Measurements from ENCODE around the gene OBSCN.
"Not testable (repeated sequence)": the region's sequence is repeated elsewhere in the genome, so short reads cannot be mapped to it uniquely, and the experiment has no call there.

OBSCN gene

DNA sequence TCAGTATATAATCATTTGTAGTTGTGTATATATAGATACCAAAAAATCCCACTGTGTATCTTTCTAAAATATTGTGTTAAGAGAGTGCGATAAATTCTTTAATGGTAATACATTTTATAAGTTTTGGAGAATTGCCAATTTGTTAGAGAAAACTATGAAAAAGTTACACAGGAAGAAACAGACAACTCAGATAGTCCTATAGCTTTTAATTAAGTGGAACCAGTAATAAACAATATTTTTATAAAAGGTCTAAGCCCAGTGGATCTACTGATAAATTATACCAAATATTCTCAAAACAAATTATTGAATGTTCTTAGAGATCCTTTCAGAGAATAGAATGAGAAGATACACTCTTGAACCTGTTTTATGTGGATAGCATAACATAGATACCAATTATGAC lies 50.6 kb downstream of the OBSCN start:
- no peak for DNase-seq (ENCODE audit: low read depth in 2 of 2)

GRCh38 chr1:228259368-228259894 lies 51.6 kb downstream of the OBSCN start:
- DNase-seq (ENCODE audit: low read depth in 2 of 2): no peak

- DNase-seq (ENCODE audit: low read depth in 2 of 2): no peak
These were observed 52.1 kb downstream of the OBSCN start for GRCh38 chr1:228259951-228260350.

DNA sequence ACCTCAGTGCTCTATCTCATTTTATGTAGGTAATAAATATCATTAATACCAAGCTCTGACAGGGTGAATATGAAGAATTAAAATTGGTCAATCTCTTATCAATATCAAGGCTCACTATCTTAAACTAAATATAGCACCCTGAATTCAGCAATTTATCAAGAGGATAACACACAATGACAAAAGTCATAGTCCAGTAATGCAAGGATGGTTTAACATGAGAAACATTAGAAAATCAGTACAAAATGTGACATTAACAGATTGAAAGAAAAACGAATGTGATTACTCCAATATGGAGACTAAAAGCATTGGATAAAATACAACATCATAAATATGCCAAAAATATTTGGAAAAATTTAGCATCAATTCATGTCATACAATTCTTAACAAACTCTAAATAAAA lies 53.9 kb downstream of the OBSCN start:
- DNase-seq (ENCODE audit: low read depth in 2 of 2): no peak

- DNase-seq (ENCODE audit: low read depth in 2 of 2): no peak
These were observed 54.6 kb downstream of the OBSCN start for GRCh38 chr1:228262475-228262874.

DNA sequence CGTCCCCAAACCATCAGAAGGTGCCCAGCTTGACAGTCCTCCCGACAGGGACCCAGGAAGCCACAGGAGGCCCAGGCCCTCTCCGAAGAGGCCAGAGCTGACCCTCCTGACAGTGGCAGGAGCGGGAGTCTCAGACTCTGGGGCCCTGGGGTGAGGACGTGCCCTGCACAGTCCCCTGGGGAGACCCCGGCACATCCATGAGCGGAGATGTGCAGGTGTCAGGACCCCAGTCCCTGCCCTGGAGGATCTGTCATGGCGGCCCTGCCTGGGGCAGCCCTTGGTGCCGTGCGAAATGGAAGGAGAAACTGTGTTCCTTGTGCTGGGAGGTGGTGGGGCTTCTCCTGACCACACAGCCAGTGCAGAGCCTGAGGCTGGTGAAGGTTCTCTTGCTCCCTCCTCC lies 55.8 kb downstream of the OBSCN start:
- no peak for DNase-seq (ENCODE audit: low read depth in 2 of 2)

GRCh38 chr1:228264090-228264829 lies 56.4 kb downstream of the OBSCN start:
- DNase-seq (ENCODE audit: low read depth in 2 of 2): no peak

DNA sequence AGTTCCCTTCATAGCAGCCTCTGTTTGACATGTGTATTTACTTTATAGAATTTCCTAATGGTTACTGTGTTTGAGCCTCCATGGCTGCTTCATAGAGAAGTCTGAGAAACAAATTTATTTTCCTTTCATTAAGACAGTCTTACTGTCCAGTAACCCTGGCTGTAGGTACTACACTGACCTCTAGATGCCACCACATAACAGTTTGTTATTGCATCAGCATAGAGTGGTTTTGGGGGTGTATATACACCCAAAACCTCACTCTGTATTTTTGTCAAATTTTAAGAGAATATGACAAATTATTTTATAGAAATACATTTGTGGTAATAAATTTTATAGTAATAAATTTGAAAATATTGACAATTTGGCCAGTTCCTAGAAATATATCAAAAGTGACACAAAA lies 57.3 kb downstream of the OBSCN start:
- no peak for DNase-seq (ENCODE audit: low read depth in 2 of 2)

DNA sequence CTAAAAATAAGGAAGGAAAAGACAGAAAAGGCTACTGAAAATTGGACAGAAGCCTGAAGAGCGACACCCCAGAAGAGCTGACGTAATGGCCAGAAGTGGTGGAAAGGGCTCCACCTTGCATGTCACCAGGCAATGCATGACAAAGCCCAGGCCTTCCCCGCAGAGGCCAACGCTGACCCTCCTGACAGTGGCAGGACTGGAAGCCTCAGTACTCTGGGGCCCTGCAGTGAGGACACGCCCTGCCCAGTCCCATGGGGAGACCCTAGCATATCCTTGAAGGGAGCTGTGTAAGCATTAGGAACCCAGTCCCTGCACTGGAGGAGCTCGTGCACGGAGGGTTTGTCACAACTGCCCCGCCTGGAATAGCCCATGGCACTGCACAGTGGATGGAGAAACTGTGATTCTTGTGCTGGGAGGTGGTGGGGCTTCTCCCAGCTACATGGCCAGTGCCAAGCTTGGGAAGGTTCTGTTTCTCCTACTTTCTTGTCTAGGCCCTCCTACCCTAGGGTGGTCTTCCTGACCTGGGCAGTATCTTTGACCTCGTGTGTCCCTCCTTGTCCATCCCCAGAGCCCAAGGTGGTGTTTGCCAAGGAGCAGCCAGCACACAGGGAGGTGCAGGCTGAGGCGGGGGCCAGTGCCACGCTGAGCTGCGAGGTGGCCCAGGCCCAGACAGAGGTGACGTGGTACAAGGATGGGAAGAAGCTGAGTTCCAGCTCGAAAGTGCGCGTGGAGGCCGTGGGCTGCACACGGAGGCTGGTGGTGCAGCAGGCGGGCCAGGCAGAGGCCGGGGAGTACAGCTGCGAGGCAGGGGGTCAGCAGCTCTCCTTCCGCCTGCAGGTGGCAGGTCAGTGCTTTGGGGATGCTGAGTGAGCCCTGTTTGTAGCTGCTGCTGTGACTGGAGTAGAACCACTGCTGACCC lies 60.4 kb downstream of the OBSCN start:
- DNase-seq (ENCODE audit: low read depth in 2 of 2): no peak

GRCh38 chr1:228268881-228269265 lies 61.0 kb downstream of the OBSCN start:
- no peak for DNase-seq (ENCODE audit: low read depth in 2 of 2)

DNA sequence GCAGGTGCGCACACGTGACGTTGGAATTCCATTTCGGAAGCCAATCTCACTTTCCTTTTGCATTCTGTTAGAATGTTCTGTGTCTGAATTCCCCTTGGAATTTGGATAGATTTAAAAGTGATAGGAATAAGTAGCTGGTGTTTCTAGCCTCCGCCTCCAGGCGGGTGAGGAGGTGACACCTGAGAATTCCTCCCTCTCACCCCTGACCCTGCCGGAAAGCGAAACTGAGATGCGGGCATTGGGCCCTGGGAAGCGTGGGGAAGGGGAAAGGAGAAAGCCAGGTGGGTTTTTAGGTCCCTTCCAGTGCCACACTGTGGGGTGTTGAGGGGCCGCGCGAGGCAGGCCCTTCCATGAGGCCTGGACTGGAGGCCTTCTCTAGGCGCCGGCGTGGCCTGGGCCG lies 61.6 kb downstream of the OBSCN start:
- not testable (repeated sequence) for DNase-seq (ENCODE audit: low read depth in 2 of 2)

DNA sequence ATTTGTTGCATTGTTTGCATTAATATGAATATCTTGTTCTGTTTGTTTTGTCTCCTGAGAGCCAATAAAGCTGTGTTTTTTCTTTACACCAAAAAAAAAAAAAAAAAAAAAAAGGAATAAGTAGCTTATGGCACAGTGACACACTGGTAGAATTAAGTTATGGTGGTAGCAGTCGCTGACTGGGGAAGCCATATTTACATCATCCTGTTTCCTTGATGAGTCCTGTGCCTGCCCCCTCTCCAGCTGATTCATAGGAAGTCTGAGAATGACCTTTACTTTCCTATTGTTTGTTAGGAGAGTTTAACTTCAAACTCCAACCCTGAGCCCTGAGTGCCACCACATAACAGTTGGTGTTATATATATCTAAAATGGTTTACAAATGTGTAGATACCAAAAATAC lies 62.2 kb downstream of the OBSCN start:
- DNase-seq (ENCODE audit: low read depth in 2 of 2): no peak

DNA sequence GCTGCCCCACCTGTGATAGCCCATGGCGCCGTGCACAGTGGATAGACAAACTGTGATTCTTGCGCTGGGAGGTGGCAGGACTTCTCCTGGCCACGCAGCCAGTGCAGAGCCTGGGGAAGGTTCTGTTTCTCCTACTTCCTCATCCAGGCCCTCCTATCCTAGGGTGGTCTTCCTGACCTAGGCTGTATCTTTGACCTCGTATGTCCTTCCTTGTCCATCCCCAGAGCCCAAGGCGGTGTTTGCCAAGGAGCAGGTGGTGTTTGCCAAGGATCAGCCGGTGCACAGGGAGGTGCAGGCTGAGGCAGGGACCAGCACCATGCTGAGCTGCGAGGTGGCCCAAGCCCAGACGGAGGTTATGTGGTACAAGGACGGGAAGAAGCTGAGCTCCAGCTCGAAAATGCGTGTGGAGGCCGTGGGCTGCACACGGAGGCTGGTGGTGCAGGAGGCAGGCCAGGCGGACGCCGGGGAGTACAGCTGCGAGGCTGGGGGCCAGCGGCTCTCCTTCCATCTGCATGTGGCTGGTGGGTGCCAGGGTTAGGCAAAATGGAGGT lies 63.9 kb downstream of the OBSCN start:
- DNase-seq (ENCODE audit: low read depth in 2 of 2): no peak

DNA sequence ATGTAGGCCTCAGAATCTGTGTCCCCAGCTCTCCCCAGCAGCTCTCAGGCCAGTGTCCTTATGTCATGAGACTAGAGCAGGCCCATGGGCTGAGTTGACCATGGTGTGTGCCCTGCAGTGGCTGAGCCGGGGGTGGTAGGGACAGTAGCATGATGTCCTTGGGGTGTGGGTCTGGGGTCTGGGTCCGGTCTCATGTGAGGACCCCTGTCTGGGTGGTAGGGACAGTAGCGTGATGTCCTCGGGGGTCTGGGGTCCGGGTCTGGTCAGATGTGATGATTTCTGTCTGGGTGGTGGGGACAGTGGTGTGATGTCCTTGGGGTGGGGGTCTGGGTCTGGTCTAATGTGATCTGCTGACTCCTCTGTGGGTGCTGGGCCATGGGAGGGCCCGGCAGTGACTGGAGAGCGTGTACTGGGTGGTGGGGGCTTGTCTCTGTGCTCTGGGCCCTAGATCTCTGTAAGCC lies 64.5 kb downstream of the OBSCN start:
- no peak for DNase-seq (ENCODE audit: low read depth in 2 of 2)

DNA sequence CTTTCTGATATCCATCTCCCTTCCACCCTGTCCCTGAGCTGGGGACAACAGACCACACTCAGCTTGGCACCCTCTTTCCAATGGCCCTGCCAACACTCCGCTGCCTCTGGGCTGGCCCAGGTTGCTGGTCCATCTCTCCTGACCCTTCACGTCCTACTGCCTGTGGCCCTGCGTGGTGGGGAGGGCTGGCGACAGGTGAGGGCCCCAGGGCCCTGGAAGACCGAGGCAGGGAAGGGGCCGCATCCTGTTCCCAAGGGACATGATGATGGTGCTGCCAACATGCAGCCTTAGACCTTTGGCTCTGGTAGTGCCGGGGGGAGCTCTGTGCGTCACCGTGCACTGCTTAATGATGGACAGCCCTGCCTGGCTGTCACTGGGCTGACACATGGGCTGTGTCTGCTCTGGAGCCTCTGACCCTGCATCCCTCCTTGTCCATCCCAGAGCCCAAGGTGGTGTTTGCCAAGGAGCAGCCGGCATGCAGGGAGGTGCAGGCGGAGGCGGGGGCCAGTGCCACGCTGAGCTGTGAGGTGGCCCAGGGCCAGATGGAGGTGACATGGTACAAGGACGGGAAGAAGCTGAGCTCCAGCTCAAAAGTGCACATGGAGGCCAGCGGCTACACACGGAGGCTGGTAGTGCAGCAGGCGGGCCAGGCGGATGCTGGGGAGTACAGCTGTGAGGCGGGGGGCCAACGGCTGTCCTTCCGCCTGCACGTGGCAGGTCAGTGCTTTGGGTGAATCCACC lies 65.2 kb downstream of the OBSCN start:
- no peak for DNase-seq (ENCODE audit: low read depth in 2 of 2)

DNA sequence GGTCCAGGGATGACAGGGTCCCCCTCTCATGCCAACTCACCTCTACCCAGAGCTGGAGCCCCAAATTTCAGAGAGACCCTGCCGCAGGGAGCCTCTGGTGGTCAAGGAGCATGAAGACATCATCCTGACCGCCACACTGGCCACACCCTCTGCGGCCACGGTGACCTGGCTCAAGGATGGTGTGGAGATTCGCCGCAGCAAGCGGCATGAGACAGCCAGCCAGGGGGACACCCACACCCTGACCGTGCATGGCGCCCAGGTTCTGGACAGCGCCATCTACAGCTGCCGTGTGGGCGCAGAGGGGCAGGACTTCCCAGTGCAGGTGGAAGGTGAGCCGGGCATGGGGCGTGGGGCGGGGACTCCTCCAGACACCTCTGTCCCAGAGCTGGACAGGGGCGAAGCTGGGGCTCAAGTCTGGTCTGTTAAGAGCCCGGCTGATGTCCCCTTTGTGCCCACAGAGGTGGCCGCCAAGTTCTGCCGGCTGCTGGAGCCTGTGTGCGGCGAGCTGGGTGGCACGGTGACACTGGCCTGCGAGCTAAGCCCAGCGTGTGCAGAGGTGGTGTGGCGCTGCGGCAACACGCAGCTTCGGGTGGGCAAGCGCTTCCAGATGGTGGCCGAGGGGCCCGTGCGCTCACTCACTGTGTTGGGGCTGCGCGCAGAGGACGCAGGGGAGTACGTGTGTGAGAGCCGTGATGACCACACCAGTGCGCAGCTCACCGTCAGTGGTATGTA lies 66.0 kb downstream of the OBSCN start:
- DNase-seq (ENCODE audit: low read depth in 2 of 2): no peak

DNA sequence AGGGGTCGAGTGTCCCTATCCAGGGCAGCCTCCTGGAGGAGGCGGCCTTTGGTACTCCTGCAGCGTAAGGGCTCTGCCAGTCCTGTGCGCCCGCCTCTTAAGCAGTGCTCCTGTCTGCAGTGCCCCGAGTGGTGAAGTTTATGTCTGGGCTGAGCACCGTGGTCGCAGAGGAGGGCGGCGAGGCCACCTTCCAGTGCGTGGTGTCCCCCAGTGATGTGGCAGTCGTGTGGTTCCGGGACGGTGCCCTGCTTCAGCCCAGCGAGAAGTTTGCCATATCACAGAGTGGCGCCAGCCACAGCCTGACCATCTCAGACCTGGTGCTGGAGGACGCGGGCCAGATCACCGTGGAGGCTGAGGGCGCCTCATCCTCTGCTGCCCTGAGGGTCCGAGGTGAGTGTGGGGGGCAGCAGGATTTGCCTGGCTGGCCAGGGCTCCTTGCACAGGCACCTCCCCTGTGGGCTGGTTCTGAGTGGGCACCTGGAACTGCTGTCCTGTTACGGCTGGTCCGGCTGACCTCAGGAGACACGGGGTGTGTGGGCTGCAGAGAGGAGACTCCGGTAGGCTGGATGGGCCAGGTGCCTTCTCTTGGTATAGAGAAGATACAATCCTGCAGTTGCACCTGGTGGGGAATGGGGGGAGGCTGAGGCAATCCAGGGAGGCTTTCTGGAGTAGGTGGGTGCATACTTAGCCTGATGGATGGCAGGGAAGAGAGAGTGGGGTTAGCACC lies 66.8 kb downstream of the OBSCN start:
- DNase-seq (ENCODE audit: low read depth in 2 of 2): no peak

DNA sequence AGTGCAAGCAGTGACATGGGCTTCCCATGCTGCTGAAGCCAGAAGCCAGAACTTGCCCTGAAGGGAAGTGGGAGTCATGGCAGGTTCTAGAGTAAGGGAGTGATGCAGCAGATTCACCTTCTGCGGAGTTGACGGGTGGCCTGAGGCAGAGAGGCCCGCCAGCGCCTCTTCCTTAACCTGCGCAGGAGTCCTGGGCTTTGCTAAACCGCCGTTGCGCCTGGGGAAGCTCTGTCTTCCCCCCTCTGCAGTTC lies 67.3 kb downstream of the OBSCN start:
- DNase-seq (ENCODE audit: low read depth in 2 of 2): no peak

DNA sequence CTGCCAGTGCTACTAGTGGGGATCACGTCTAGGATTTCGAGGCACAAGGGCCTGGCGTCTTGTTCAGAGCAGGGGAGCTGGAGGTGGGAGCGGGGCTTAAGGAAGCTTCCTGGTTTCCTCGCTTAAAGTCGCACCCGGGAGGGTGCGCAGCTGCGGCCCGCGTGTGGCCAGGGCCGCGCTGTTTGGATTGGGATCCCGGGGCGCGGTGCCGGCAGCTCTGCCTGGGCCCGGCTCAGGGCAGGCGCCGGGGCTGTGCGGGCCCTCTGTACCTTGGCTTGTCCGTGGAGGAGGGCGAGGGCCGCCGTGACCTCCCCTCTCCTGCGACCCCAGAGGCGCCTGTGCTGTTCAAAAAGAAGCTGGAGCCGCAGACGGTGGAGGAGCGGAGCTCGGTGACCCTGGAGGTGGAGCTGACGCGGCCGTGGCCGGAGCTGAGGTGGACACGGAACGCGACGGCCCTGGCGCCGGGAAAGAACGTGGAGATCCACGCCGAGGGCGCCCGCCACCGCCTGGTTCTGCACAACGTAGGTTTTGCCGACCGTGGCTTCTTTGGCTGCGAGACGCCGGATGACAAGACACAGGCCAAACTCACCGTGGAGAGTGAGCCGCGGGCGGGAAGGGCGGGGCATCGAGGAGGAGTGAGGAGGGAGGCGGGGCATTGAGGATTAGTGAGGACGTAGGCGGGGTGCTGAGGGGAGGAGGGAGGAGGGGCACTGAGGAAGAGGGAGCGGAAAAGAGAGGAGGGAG lies 67.8 kb downstream of the OBSCN start:
- DNase-seq (ENCODE audit: low read depth in 2 of 2): peak; percentile 83 to 87

Data from activated CD8-positive, alpha-beta memory T cell treated with anti-CD3 and anti-CD28 coated beads for 4 hours (primary cell).